ENCODE measurements around the gene NDUFS7.

GRCh38 chr19:1438933-1439354 is 55.2 kb downstream of the NDUFS7 start:
- no peak for TF ChIP-seq CTCF (IDR thresholded peaks at IDR 0.05)
- no peak for TF ChIP-seq POLR2A (IDR thresholded peaks at IDR 0.05)
